H9 (cell line): ENCODE data around the gene NCAPH2. TPM values are rescaled to one million over a fixed set of nuclear protein-coding genes. Genes with fewer than 3 reads are reported as not detected.

Experiments used
- DNase-seq: peaks from one replicate; pipeline ENCODE4 v3.0.0-alpha.2; 2017
- H2AFZ ChIP-seq: one replicate; pipeline ENCODE4 v1.6.1; 2013; ENCODE audit warnings: mild to moderate bottlenecking, low read length, control low read depth, moderate library complexity
- H2AK5ac ChIP-seq: 2 replicates; pipeline ENCODE4 v1.6.1; 2013; ENCODE audit warnings: low read length, control low read depth, mixed read lengths; ENCODE audit not compliant: insufficient read length
- H2BK120ac ChIP-seq: one replicate; pipeline ENCODE4 v1.6.1; 2013; ENCODE audit warnings: low read depth, mild to moderate bottlenecking, low read length, control low read depth, inconsistent platforms; ENCODE audit not compliant: poor library complexity, severe bottlenecking
- H2BK12ac ChIP-seq: 2 replicates; pipeline ENCODE4 v1.6.1; 2013; ENCODE audit warnings: low read length, control low read depth, mixed read lengths, low read depth; ENCODE audit not compliant: insufficient read length
- H2BK15ac ChIP-seq: 2 replicates; pipeline ENCODE4 v1.6.1; 2013; ENCODE audit warnings: low read depth, low read length, control low read depth
- H2BK20ac ChIP-seq: one replicate; pipeline ENCODE4 v1.6.1; 2013; ENCODE audit warnings: low read depth, mild to moderate bottlenecking, low read length, control low read depth, inconsistent platforms; ENCODE audit not compliant: poor library complexity, severe bottlenecking
- H2BK5ac ChIP-seq: 2 replicates; pipeline ENCODE4 v1.6.1; 2013; ENCODE audit warnings: low read length, control low read depth, mixed read lengths; ENCODE audit not compliant: insufficient read length
- H3K14ac ChIP-seq: 2 replicates; pipeline ENCODE4 v1.6.1; 2013; ENCODE audit warnings: low read length, control low read depth; ENCODE audit not compliant: insufficient read depth
- H3K18ac ChIP-seq: 2 replicates; pipeline ENCODE4 v1.6.1; 2013; ENCODE audit warnings: low read depth, mild to moderate bottlenecking, mixed read lengths, low read length, control low read depth; ENCODE audit not compliant: insufficient read length
- H3K23ac ChIP-seq: 2 replicates; pipeline ENCODE4 v1.6.1; 2013; ENCODE audit warnings: low read length, control low read depth, mixed read lengths, low read depth; ENCODE audit not compliant: insufficient read length
- H3K23me2 ChIP-seq: 2 replicates; pipeline ENCODE4 v1.6.1; 2013; ENCODE audit warnings: low read depth, mild to moderate bottlenecking, mixed read lengths, low read length, control low read depth; ENCODE audit not compliant: insufficient read length, poor library complexity, severe bottlenecking
- H3K27ac ChIP-seq: 2 replicates; pipeline ENCODE4 v1.5.1; 2013; ENCODE audit warnings: low read length, control low read depth, mixed read lengths, low read depth; ENCODE audit not compliant: insufficient read length
- H3K27me3 ChIP-seq: 2 replicates; pipeline ENCODE4 v1.6.1; 2013; ENCODE audit warnings: low read length, control low read depth, inconsistent platforms; ENCODE audit not compliant: insufficient read depth
- H3K4ac ChIP-seq: 2 replicates; pipeline ENCODE4 v1.6.1; 2013; ENCODE audit warnings: low read depth, mild to moderate bottlenecking, control low read depth, inconsistent platforms, low read length, moderate library complexity
- H3K4me1 ChIP-seq: 2 replicates; pipeline ENCODE4 v1.6.1; 2013; ENCODE audit warnings: low read length, control low read depth, inconsistent platforms; ENCODE audit not compliant: insufficient read depth
- H3K4me2 ChIP-seq: 2 replicates; pipeline ENCODE4 v1.6.1; 2013; ENCODE audit warnings: low read length, control low read depth, mixed read lengths; ENCODE audit not compliant: insufficient read length, insufficient read depth
- H3K56ac ChIP-seq: 2 replicates; pipeline ENCODE4 v1.6.1; 2013; ENCODE audit warnings: low read depth, mild to moderate bottlenecking, mixed read lengths, low read length, control low read depth; ENCODE audit not compliant: insufficient read length
- H3K79me1 ChIP-seq: 2 replicates; pipeline ENCODE4 v1.6.1; 2013; ENCODE audit warnings: low read depth, mild to moderate bottlenecking, moderate library complexity, low read length, control low read depth, inconsistent platforms; ENCODE audit not compliant: insufficient read depth, poor library complexity, severe bottlenecking
- H3K79me2 ChIP-seq: 2 replicates; pipeline ENCODE4 v1.6.1; 2013; ENCODE audit warnings: low read length, control low read depth, inconsistent platforms; ENCODE audit not compliant: insufficient read depth
- H3K9ac ChIP-seq: 2 replicates; pipeline ENCODE4 v1.6.1; 2013; ENCODE audit warnings: low read length, control low read depth, mixed read lengths; ENCODE audit not compliant: insufficient read length; ENCODE audit errors: extremely low read depth
- H3K9me3 ChIP-seq: one replicate; pipeline ENCODE4 v1.6.1; 2013; ENCODE audit warnings: low read depth, low read length, inconsistent platforms; ENCODE audit not compliant: control insufficient read depth
- H3T11ph ChIP-seq: one replicate; pipeline ENCODE4 v1.6.1; 2013; ENCODE audit warnings: mild to moderate bottlenecking, low read length, control low read depth, inconsistent platforms
- H4K20me1 ChIP-seq: one replicate; pipeline ENCODE4 v1.6.1; 2013; ENCODE audit not compliant: control insufficient read depth, insufficient read length, insufficient read depth
- H4K5ac ChIP-seq: 2 replicates; pipeline ENCODE4 v1.6.1; 2013; ENCODE audit warnings: low read depth, mild to moderate bottlenecking, mixed read lengths, low read length, control low read depth; ENCODE audit not compliant: insufficient read length
- H4K8ac ChIP-seq: replicated peaks from 2 replicates; pipeline ENCODE4 v1.6.1; 2013; ENCODE audit warnings: low read length, control low read depth, mixed read lengths, low read depth; ENCODE audit not compliant: insufficient read length
- H4K91ac ChIP-seq: 2 replicates; pipeline ENCODE4 v1.6.1; 2013; ENCODE audit warnings: low read depth, mild to moderate bottlenecking, moderate library complexity, mixed read lengths, low read length, control low read depth; ENCODE audit not compliant: insufficient read length
- H3K27ac Mint-ChIP-seq, 3 experiments: 2 replicates in 2 of 3; 3 replicates in 1 of 3; pipeline ENCODE4 v1.8.0; 2020 to 2021; ENCODE audit warnings: mixed read lengths in 3 of 3, mild to moderate bottlenecking in 1 of 3, moderate library complexity in 1 of 3
- H3K27me3 Mint-ChIP-seq: 2 replicates; pipeline ENCODE4 v1.8.0; 2021; ENCODE audit warnings: low read depth, mild to moderate bottlenecking, moderate library complexity, mixed read lengths
- H3K36me3 Mint-ChIP-seq, 3 experiments: 2 replicates in 2 of 3; 3 replicates in 1 of 3; pipeline ENCODE4 v1.8.0; 2020 to 2021; ENCODE audit warnings: low read depth in 3 of 3, mixed read lengths in 3 of 3; ENCODE audit not compliant: insufficient read depth in 1 of 3
- H3K4me1 Mint-ChIP-seq, 2 experiments: 2 replicates each; pipeline ENCODE4 v1.8.0; 2020; ENCODE audit warnings: mixed read lengths in 2 of 2
- H3K4me3 Mint-ChIP-seq, 2 experiments: 2 replicates in 1 of 2; 3 replicates in 1 of 2; pipeline ENCODE4 v1.8.0; 2020 to 2021; ENCODE audit warnings: mild to moderate bottlenecking in 2 of 2, mixed read lengths in 2 of 2, moderate library complexity in 1 of 2
- H3K9me3 Mint-ChIP-seq, 2 experiments: 2 replicates in 1 of 2; 3 replicates in 1 of 2; pipeline ENCODE4 v1.8.0; 2020; ENCODE audit warnings: mild to moderate bottlenecking in 2 of 2, mixed read lengths in 2 of 2, moderate library complexity in 1 of 2
- CTCF ChIP-seq: fragments of 200-600 bp; sonication (generic); conservative IDR thresholded peaks from 3 replicates; pipeline ENCODE4 v1.8.0; 2021; ENCODE audit warnings: antibody characterized with exemption, mild to moderate bottlenecking
- WGBS: extraction: QIAGEN DNeasy Blood & Tissue Kit; methylation state at CpG from one replicate; pipeline ENCODE4 v1.1.7; 2013; ENCODE audit warnings: missing lambda C conversion rate, low lambda C conversion rate, mixed read lengths; ENCODE audit not compliant: insufficient read length; ENCODE audit errors: extremely low coverage; 5-methylcytosine and 5-hydroxymethylcytosine counted together
- total RNA-seq: library from RNA; stranded (reverse); gene quantifications from 2 replicates; pipeline ENCODE4 v1.2.1, GENCODE V29; 2021

The NCAPH2 gene
- total RNA-seq, 1 experiment from 2014 or later: 76.2 TPM

- no peak overlapping the region for H4K8ac ChIP-seq
These were observed 49.0 kb upstream of the NCAPH2 start for GRCh38 chr22:50459016-50459415.

More at GRCh38 chr22:50459016-50459415, 49.0 kb upstream of the NCAPH2 start:
- Histone ChIP-seq H2AK5ac (no peak overlapping the region), H3K79me1 (no peaks in the 10 kb centered on the region), H3K23ac (no peak overlapping the region), H3K27ac (no peak overlapping the region), H2BK20ac (no peak overlapping the region), H2BK12ac (no peak overlapping the region), H3T11ph (no peak overlapping the region), H3K9me3 (no peaks in the 10 kb centered on the region), H3K14ac (no peak overlapping the region; the same call in 1 of the 2 replicates), H2BK120ac (no peak overlapping the region), H4K5ac (no peak overlapping the region), H3K27me3 (no peaks in the 10 kb centered on the region), H3K79me2 (no peaks in the 10 kb centered on the region), H2BK15ac (no peak overlapping the region; the same call in 1 of the 2 replicates), H3K4me2 (no peak overlapping the region), H3K4ac (no peak overlapping the region), H3K9ac (no peak overlapping the region), H2AFZ (no peak overlapping the region), H3K56ac (no peak overlapping the region), H4K20me1 (peaks cover 5% of the 10 kb centered on the region), H3K18ac (no peak overlapping the region), H2BK5ac (no peak overlapping the region), H3K23me2 (no peaks in the 10 kb centered on the region), H3K4me1 (no peaks in the 10 kb centered on the region), H4K91ac (no peak overlapping the region)
- H3K36me3 Mint-ChIP-seq: peaks cover 24 to 84% (median 77%) of the 10 kb centered on the region in 3 experiments
- DNase-seq: no peak
- no peaks in the 10 kb centered on the region for H3K27me3 Mint-ChIP-seq
- TF ChIP-seq CTCF: no peak
- H3K27ac Mint-ChIP-seq: no peak overlapping the region
- WGBS: no CpG with 5 or more reads among the region's 22 CpGs
- H3K4me3 Mint-ChIP-seq: no peak overlapping the region
- H3K4me1 Mint-ChIP-seq: no peaks in the 10 kb centered on the region
- no peaks in the 10 kb centered on the region; a peak in 1 of 5 replicates for H3K9me3 Mint-ChIP-seq
